GM12891 (cell line): ENCODE data around the gene MYCBPAP.

ENCODE experiments used
- PAX5 ChIP-seq: IDR thresholded peaks from 2 replicates; pipeline ENCODE4 v1.6.1; 2011; ENCODE audit warnings: low read length, moderate library complexity, mild to moderate bottlenecking; ENCODE audit not compliant: insufficient read depth, severe bottlenecking
- POLR2A ChIP-seq: IDR thresholded peaks from 2 replicates; pipeline ENCODE4 v1.6.1; 2011; ENCODE audit warnings: low read depth, low read length, control low read depth
- POLR2AphosphoS5 ChIP-seq: IDR thresholded peaks from 2 replicates; pipeline ENCODE4 v1.6.1; 2011; ENCODE audit warnings: low read depth, low read length, control low read depth
- POU2F2 ChIP-seq: IDR thresholded peaks from 2 replicates; pipeline ENCODE4 v1.6.1; 2011; ENCODE audit warnings: low read depth, mild to moderate bottlenecking, control low read depth, low read length, moderate library complexity
- SPI1 ChIP-seq: IDR thresholded peaks from 2 replicates; pipeline ENCODE4 v1.6.1; 2011; ENCODE audit warnings: low read depth, low read length, control low read depth
- TAF1 ChIP-seq: IDR thresholded peaks from 2 replicates; pipeline ENCODE4 v1.6.1; 2011; ENCODE audit warnings: low read depth, low read length, control low read depth

DNA sequence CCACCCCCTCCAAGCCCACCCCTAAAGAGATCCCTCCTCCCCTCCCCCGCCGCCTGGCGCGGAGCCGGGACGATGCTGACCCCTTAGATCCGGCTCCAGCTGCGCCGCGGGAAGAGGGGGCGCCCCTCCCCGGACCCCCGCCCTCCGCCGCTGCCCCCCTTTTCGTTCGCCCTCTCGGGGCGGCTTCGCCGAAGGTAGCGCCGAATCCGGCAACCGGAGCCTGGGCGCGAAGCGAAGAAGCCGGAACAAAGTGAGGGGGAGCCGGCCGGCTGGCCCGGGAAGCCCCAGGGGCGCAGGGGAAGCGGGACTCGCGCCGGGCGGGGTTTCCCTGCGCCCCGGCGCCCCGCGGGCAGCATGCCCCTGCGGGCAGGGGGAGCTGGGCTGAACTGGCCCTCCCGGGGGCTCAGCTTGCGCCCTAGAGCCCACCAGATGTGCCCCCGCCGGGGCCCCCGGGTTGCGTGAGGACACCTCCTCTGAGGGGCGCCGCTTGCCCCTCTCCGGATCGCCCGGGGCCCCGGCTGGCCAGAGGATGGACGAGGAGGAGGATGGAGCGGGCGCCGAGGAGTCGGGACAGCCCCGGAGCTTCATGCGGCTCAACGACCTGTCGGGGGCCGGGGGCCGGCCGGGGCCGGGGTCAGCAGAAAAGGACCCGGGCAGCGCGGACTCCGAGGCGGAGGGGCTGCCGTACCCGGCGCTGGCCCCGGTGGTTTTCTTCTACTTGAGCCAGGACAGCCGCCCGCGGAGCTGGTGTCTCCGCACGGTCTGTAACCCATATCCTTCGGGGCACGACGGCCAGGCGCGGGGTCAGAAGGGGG, 52.9 kb downstream of the MYCBPAP start:
- no peak for TF ChIP-seq POLR2AphosphoS5
- no peak for TF ChIP-seq POLR2A
- no peak for TF ChIP-seq TAF1
- no peak for TF ChIP-seq PAX5
- no peak for TF ChIP-seq SPI1
- TF ChIP-seq POU2F2 = no peak
